ENCODE data around the gene TRAM2. TPM values are rescaled to one million over a fixed set of nuclear protein-coding genes. Genes with fewer than 3 reads are reported as not detected.

TRAM2 gene
- total RNA-seq, 1 experiment from 2014 or later, result 176 TPM

DNA sequence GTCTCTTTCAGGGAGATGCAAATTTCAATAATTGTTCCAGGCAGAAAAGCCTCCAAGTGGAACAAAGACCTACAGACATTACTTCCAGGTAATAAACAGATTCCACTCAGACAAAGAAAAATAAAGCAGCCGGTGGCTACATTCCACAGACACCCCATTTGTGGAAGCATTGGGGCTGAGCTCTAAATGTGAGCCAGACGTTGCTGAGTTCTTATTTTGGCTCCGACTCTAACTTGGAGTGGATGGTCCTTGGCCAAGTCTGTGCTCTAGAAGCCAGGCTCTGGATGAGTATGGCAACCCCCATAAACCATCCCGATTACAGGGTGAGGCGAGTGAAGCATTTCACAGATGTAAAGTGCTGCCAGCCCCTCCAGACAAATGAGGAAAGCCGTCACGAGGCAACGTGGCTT, 6.6 kb downstream of the TRAM2 start:
- no peak for DNase-seq (ENCODE audit: low read depth)

DNA sequence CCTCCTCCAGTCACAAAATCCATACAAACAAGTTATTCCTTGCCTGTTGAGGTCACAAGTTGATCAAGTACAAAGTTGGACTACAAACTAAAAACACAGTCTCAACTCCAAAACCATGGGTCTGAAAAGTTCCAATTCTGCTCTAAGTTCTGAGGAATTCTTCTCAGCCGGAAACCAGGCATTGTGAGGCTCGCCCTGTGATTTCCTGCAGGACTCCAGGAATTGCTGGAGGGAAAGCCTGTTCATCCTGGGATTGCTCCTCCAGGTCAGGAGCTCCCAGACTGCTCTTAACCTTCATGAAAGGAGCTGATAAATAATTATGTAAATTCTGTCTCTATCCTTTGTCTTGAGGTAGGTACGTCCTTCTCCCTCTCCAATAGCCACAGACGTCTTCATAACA, 8.5 kb downstream of the TRAM2 start:
- no peak for DNase-seq (ENCODE audit: low read depth)

DNA sequence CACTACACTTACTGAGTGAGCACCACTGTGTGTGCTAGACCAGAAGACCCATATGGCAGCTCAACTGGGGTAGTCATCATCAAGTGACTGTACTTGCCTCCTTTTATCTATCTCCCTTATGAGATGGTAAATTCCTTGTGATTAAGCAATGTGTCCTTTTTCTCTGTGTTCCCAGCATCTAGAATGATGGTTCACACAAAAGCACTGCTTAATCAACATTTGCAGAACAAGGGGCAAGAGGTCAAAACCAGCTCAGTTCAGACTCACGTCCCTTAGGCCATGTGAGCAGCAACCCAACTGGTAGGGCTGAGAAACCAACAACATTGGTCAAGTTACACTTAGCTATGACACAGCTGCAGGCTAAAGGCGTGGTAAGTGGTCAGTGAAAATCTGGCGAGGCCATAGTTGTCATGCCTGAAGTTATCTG, 10.0 kb downstream of the TRAM2 start:
- DNase-seq (ENCODE audit: low read depth), result peak; percentile 100

- DNase-seq (ENCODE audit: low read depth), result no peak
Observed at GRCh38 chr6:52566201-52566600, 10.7 kb downstream of the TRAM2 start.

DNA sequence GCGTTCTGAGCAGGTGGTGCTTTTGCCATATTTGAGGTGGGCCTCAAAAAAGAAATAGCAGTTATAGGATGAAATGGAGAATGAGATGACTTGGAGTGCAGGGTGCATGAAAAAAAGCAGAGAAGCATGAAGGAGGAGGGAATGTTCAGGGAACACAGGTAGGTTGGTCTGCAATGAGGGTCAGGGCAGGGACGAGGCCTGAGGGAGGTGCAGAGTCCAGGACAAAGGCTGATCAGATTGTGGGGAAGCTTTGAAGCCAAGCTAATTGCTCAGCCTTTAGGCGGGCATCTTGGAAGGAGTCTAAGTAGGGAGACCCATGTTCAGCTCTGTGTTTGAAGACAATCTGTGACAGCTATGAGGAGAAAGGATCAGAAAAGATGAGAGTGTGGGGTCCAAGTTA, 12.0 kb downstream of the TRAM2 start:
- no peak for DNase-seq (ENCODE audit: low read depth)

DNA sequence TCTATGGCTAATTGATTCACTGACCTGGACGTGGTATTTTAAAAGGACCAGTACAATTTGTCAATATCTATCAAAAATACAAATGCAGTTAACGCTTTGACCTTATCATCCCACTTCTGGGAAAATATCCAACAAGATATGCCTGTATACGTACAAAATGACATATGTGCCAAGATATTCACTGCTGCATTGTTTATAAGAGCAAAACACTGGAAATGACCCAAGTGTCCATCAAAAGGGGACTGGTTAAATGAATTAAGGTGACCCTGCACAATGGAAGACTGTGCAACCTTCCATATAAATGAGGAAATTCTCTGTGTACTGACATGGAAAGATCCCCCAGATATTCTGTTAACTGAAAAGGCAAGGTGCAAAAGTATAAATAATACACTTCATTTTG, 13.9 kb downstream of the TRAM2 start:
- no peak for DNase-seq (ENCODE audit: low read depth)

DNA sequence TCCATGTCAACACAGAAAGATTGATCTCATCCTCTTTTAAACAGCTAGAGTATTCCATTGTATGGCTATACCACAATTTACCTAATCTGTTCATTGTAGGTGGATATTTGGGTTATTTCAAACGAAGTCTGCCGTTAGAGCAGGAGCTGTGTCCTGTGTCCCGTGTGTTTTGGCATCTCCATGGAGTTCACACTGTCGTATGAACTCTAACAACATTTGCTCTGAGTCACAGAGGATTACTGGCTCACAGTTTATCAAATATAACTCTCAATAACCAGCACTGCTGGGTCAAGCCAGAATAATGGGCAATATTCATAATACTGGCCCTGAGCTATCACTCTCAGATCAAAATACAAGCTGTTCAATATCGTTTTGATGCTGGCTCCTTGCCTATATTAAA, 16.4 kb downstream of the TRAM2 start:
- peak; percentile 73 for DNase-seq (ENCODE audit: low read depth)

DNA sequence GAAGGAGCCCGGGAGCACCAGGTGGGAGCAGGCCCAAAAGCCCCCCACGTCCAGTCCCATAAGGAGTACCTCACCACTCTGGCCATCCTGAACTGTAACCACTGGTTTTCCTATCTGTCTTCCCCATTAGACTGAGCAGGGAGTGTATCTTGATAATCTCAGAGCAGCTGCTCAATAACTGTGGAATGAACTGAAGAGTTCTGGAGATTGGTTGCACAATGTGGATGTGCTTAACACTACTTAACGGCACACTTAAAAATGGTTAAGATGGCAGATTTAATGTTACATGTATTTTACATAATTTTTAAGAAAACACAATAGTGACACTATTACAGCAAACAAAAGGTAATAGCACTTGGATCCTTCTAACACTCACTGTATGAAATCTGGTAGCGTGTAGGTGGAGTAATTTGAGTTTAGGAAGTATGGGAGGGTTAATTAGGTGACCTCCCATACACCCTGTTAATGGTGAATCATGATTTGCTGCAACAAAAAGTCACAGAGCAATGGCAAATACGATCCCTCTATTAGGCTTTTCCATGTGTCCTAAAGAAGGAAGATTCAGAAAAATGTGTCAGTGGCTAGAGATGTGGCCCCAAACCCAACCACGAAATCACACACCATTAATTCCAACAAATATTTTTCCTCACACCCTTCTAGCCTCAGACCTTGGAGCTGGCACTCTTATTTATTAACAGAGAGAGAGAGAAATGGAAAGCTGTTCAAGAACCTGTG, 18.4 kb downstream of the TRAM2 start:
- DNase-seq (ENCODE audit: low read depth), result no peak

GRCh38 chr6:52557389-52558265, 19.2 kb downstream of the TRAM2 start:
- no peak for DNase-seq (ENCODE audit: low read depth)

- DNase-seq (ENCODE audit: low read depth), result no peak
Observed at GRCh38 chr6:52555518-52556233, 21.2 kb downstream of the TRAM2 start.

GRCh38 chr6:52554684-52555280, 22.1 kb downstream of the TRAM2 start:
- DNase-seq (ENCODE audit: low read depth), result peak; percentile 64

GRCh38 chr6:52553719-52554118, 23.1 kb downstream of the TRAM2 start:
- no peak for DNase-seq (ENCODE audit: low read depth)

- no peak for DNase-seq (ENCODE audit: low read depth)
Observed at GRCh38 chr6:52553158-52553557, 23.7 kb downstream of the TRAM2 start.

DNA sequence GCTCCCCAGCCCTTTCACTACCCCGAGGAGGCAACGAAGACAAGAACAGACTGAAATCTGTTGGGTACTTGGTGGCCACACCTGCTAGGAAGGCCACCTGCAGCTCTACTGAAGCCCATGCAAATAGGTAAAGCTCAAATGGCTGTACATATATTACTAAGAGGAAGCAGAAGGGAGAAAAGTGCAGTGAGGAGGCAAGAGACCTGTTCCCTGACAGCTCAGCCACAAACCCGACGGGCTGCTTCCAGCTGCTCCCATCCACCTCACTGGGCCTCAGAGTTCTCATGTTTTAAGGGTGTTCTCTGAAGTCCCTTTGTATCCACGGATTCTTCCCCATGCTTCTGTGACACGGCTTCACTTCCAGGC, 24.6 kb downstream of the TRAM2 start:
- no peak for DNase-seq (ENCODE audit: low read depth)

DNA sequence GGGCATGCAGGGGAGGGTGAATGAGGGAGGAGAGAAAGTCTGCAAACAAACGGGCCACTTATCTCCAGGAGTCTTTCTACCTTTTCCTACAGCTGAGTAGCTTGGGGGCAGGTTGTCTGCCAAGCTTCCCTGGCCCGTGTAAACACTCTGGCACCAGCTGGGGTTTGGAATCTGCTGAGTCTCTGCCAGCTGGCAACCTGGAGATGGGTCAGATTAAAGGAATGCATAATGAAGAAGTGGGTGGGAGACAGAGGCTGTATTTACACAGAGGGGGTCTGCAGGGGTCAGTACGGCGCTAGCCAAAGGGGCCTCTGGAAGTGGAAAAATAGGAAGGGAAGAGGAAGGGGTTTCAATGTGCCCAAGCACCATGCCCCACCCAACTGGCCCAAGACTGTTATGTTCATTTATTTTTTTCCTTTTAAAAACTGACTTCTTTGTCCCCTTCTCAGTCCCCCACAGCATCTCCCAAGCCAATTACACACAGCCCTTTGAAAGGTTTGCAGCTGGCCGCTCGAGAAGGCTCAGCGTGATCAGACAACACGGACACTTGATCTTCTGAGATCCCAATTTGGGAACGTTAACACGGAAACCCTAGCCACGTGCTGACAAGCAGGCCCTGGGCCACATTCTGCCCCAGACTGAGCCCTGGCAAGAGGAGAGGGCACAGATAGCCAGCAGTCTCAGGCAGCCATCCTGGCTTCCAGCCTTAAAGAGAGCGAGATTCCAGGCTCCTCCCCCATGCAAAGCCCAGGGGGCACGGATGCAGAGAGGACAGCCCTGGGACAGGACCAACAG, 25.2 kb downstream of the TRAM2 start:
- peak; percentile 99 for DNase-seq (ENCODE audit: low read depth)

- no peak for DNase-seq (ENCODE audit: low read depth)
Observed at GRCh38 chr6:52550870-52551269, 26.0 kb downstream of the TRAM2 start.

DNA sequence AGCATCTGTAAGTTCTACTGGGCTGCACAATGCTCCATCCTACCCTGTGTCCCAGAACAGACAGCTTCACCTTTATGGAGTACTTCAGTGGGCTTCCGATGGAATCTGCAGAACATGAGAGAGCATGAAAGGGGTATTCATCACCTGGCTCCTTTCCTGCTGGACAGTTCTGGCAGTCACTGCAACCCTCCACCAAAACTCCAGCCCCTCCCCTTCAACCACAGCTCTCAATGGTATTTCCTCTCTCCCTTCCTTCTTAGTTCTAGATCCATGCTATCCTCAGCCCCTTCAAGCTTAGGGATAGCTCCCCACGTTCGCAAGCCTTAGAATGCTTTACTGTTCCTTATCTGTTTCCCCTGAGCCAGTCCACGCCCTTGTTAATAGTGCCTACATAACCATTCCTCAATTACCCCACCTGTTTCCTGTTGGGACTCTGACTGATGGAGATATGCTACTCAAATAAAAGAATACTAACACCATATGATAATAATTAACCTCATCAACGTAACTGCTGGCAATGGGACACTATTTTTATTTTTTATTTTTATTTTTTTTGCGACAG, 26.8 kb downstream of the TRAM2 start:
- DNase-seq (ENCODE audit: low read depth), result no peak

DNA sequence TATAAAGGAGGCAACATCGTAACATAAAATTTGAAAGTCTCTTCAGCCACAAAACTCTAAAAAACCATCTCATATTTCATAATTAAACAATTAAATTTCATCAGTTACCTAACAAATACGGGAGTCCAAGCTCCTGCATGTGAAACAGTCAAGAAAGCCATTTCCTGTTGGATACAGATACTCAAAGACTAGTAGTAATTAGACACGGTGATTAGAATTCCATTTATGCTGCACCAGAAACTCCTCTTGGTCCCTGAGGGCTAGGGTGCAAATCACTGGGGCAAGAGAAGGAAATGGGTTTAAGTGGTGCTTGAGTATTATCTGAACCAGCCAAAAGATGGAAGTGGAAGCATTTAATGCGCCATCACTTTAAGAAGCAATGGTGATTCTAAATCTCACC, 27.4 kb downstream of the TRAM2 start:
- DNase-seq (ENCODE audit: low read depth), result peak; percentile 69

DNA sequence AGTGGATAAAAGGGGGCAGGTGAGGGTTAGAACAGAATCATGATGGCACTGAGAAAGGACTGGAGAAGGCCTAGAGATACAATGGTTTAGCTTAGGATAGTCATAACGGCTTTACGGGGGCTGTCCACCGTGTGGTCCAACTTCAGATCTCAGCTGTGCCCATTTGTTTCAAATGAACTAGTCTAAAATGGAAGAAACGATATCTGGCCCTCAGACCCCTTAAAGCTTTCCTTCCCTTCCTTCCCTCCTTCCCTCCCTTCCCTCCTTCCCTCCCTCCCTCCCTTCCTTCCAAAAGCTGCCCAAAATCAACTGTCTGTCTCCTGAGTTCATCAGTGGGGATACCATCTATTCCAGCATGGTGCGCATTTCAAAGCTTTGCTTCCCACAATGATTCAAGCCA, 27.9 kb downstream of the TRAM2 start:
- no peak for DNase-seq (ENCODE audit: low read depth)

GRCh38 chr6:52548353-52548713, 28.5 kb downstream of the TRAM2 start:
- peak; percentile 60 for DNase-seq (ENCODE audit: low read depth)

Data from M059J (cell line).